ENCODE data around the gene SLC24A4.

The SLC24A4 gene

DNA sequence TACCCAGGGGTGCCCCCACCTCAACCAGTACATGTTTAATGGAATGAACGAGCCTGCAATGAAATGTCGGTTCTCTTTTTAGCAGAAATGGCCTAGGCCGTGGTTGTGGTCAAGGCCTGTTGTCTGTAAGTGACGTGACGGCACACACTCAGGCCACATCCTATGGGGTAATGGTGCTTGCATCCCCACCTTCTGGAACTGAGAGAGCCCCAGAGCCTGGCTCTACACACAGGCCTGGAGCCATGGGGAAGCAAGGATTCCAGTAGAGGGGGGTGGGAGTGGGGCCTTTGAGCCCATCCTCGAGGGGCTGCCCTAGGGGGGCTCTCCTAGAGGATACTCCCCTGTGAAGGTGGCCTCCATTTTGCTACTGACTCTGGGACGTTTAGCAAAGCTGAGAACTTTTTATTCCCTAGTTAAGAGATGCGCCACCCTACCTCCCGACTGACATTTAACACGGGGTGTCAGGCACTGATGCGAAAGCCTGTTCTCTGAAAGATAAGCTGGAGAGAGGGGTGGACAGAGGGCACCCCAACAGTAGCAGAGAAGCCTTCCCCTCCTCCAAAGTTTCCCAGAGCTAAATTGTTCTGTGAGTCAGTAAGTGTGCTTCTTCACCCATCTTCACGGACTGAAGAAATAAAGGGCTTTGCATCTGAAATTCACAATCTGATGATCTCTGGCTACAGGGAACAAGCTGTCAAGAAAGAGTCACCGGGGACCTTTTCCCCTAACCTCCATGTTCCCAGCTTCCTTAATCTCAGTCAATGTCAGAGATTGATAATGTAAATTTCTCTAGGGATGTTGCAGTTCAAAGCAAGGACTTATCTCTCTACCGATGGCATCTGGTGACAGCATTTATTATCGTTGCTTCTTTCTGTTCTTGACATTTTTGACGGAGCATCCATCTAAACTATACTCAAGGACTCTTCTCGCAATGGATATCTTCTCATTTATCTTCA is 197.4 kb downstream of the SLC24A4 start:
- Histone ChIP-seq H3K9me3 (ENCODE audit: severe bottlenecking) (no peaks in the 10 kb centered on the region), H3K36me3 (ENCODE audit: low read depth) (no peaks in the 10 kb centered on the region), H3K4me3 (ENCODE audit: severe bottlenecking) (no peak overlapping the region), H3K27me3 (ENCODE audit: insufficient read depth, poor library complexity, severe bottlenecking) (no peaks in the 10 kb centered on the region), H3K27ac (ENCODE audit: poor library complexity, severe bottlenecking) (no peak overlapping the region), H3K4me1 (ENCODE audit: insufficient read depth, poor library complexity, severe bottlenecking) (no peaks in the 10 kb centered on the region)
- TF ChIP-seq, protein P1, sequence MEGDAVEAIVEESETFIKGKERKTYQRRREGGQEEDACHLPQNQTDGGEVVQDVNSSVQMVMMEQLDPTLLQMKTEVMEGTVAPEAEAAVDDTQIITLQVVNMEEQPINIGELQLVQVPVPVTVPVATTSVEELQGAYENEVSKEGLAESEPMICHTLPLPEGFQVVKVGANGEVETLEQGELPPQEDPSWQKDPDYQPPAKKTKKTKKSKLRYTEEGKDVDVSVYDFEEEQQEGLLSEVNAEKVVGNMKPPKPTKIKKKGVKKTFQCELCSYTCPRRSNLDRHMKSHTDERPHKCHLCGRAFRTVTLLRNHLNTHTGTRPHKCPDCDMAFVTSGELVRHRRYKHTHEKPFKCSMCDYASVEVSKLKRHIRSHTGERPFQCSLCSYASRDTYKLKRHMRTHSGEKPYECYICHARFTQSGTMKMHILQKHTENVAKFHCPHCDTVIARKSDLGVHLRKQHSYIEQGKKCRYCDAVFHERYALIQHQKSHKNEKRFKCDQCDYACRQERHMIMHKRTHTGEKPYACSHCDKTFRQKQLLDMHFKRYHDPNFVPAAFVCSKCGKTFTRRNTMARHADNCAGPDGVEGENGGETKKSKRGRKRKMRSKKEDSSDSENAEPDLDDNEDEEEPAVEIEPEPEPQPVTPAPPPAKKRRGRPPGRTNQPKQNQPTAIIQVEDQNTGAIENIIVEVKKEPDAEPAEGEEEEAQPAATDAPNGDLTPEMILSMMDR (IDR thresholded peaks at IDR 0.05; ENCODE audit: poor library complexity, severe bottlenecking): no peak
- DNase-seq (ENCODE audit: low spot score) (no peak), ATAC-seq (ENCODE audit: low read depth) (no peak)

DNA sequence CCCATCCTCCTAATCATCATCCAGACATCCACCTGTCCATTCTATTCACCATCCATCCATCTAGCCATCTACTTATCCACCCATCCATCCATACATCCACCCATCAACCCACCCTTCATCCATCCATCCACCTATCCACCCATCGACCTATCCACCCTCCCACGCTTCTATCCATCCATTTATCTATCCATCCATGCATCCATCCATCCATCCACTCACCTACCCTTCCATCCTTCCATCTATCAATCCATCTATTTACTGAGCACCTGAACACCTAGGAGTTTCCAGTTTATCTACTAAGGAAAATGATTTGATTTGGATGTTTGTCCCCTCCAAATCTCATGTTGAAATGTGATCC is 198.1 kb downstream of the SLC24A4 start:
- Histone ChIP-seq H3K27ac (ENCODE audit: poor library complexity, severe bottlenecking) (no peak overlapping the region), H3K9me3 (ENCODE audit: severe bottlenecking) (no peaks in the 10 kb centered on the region), H3K4me1 (ENCODE audit: insufficient read depth, poor library complexity, severe bottlenecking) (no peaks in the 10 kb centered on the region), H3K4me3 (ENCODE audit: severe bottlenecking) (no peak overlapping the region), H3K36me3 (ENCODE audit: low read depth) (no peaks in the 10 kb centered on the region), H3K27me3 (ENCODE audit: insufficient read depth, poor library complexity, severe bottlenecking) (no peaks in the 10 kb centered on the region)
- no peak for DNase-seq (ENCODE audit: low spot score)
- no peak for ATAC-seq (ENCODE audit: low read depth)
- TF ChIP-seq, protein P1 (IDR thresholded peaks at IDR 0.05; ENCODE audit: poor library complexity, severe bottlenecking): no peak

DNA sequence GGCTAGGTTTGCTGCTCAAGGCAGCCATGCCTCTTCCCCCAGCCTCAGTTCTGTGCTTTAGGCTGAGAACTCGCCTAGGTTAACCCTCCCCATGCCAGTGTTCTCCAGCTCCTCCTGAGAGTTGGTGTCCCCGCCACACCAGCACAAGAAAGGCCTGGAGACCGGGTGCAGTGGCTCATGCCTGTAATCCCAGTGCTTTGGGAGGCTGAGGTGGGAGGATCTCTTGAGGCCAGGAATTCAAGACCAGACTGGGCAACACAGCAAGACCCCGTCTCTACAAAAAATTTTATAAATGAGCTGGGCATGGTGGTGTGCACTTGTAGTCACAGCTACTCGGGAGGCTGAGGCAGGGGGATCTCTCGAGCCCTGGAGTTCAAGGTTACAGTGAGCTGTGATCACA is 200.8 kb downstream of the SLC24A4 start:
- no peak for DNase-seq (ENCODE audit: low spot score)
- Histone ChIP-seq H3K27ac (ENCODE audit: poor library complexity, severe bottlenecking) (no peak overlapping the region), H3K9me3 (ENCODE audit: severe bottlenecking) (no peaks in the 10 kb centered on the region), H3K4me1 (ENCODE audit: insufficient read depth, poor library complexity, severe bottlenecking) (no peaks in the 10 kb centered on the region), H3K4me3 (ENCODE audit: severe bottlenecking) (no peak overlapping the region), H3K36me3 (ENCODE audit: low read depth) (no peaks in the 10 kb centered on the region), H3K27me3 (ENCODE audit: insufficient read depth, poor library complexity, severe bottlenecking) (no peaks in the 10 kb centered on the region)
- TF ChIP-seq, protein P1 (IDR thresholded peaks at IDR 0.05; ENCODE audit: poor library complexity, severe bottlenecking): no peak
- no peak for ATAC-seq (ENCODE audit: low read depth)

DNA sequence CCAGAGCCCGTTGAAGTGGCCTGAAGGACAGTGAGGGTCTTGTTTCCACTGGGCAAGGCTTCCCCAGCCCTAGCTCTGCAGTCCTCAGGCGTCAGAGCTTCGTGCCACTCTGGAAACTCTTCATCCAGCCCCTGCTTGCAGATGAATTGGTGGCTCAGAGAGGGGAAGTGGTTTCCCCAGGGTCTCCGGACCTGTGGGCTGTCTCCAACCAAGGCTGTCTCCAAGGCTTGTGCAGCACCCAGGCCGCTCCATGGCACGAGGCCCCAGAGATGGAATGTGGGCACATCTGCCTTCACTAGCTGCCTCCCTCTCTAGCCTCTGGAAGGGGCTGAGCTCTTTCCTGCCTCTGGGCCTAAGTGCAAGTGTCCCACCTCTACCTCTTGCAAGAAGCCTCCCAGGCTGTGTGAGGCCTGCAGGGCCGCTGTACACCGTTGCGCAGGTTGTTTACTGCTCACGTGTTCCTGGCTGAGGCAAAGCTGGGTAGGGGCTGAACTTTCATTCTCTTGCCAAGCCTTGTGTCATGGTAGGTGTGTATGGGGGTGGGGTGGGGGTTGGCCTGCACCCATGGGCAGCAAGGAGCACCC is 201.7 kb downstream of the SLC24A4 start:
- no peak overlapping the region for H3K4me3 ChIP-seq (ENCODE audit: severe bottlenecking)
- H3K27ac ChIP-seq (ENCODE audit: poor library complexity, severe bottlenecking): no peak overlapping the region
- no peaks in the 10 kb centered on the region for H3K9me3 ChIP-seq (ENCODE audit: severe bottlenecking)
- ATAC-seq (ENCODE audit: low read depth): 0 out of 3 replicates have a peak, but pooled peaks have one; percentile 13
- TF ChIP-seq, protein P1 (IDR thresholded peaks at IDR 0.05; ENCODE audit: poor library complexity, severe bottlenecking): no peak
- H3K4me1 ChIP-seq (ENCODE audit: insufficient read depth, poor library complexity, severe bottlenecking): no peaks in the 10 kb centered on the region
- no peaks in the 10 kb centered on the region for H3K36me3 ChIP-seq (ENCODE audit: low read depth)
- no peak for DNase-seq (ENCODE audit: low spot score)
- no peaks in the 10 kb centered on the region for H3K27me3 ChIP-seq (ENCODE audit: insufficient read depth, poor library complexity, severe bottlenecking)

Data from RWPE2 (cell line).